Measurements from ENCODE around the gene MMRN2. TPM values are rescaled to one million over a fixed set of nuclear protein-coding genes. Genes with fewer than 3 reads are reported as not detected.
"Not testable (repeated sequence)": the region's sequence is repeated elsewhere in the genome, so short reads cannot be mapped to it uniquely, and the experiment has no call there.

Gene MMRN2
- total RNA-seq, 2 donors from 2014 or later: 49.4 to 55.0 TPM

DNA sequence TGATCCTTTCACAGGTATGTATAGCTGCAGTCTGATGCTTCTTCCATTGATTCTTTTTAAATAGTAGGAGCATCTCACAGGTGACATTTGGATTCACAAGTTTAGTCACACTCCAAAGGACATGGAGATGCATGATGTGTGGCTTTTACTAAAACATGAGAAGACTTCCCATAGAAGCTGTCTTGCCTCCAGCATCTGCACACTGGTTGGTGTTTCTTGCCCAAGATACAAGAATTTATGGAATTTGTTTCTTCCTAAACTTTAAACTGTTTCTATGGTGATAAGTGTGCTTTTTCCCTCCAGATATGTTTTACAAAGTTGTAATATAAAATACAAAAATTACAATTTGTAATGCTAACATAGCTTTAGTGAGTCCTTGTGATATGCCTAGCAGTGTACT lies 35.0 kb upstream of the MMRN2 start:
- no peak for ATAC-seq (ENCODE audit: insufficient number of reproducible peaks, low FRiP score, low read depth)

GRCh38 chr10:86991362-86991761 lies 33.9 kb upstream of the MMRN2 start:
- H3K4me3 ChIP-seq; H3K9me3 ChIP-seq; H3K27me3 ChIP-seq (replicated peaks; ENCODE audit: insufficient read depth); ATAC-seq (ENCODE audit: insufficient number of reproducible peaks, low FRiP score, low read depth); DNase-seq (ENCODE audit: low spot score); H3K27ac ChIP-seq: not testable (repeated sequence)
- Histone ChIP-seq H3K36me3 (peaks cover 11% of the 10 kb centered on the region), H3K4me1 (ENCODE audit: control insufficient read depth in 1 of 2, low read depth in 2 of 2) (peaks cover 0 to 12% of the 10 kb centered on the region in 2 donors)

More for the DNA sequence above, 35.0 kb upstream of the MMRN2 start:
- H3K4me1 ChIP-seq (ENCODE audit: control insufficient read depth in 1 of 2, low read depth in 2 of 2): peaks cover 0 to 12% of the 10 kb centered on the region in 2 donors
- no peak overlapping the region for H3K4me3 ChIP-seq
- H3K9me3 ChIP-seq: no peaks in the 10 kb centered on the region
- TF ChIP-seq, protein P1, sequence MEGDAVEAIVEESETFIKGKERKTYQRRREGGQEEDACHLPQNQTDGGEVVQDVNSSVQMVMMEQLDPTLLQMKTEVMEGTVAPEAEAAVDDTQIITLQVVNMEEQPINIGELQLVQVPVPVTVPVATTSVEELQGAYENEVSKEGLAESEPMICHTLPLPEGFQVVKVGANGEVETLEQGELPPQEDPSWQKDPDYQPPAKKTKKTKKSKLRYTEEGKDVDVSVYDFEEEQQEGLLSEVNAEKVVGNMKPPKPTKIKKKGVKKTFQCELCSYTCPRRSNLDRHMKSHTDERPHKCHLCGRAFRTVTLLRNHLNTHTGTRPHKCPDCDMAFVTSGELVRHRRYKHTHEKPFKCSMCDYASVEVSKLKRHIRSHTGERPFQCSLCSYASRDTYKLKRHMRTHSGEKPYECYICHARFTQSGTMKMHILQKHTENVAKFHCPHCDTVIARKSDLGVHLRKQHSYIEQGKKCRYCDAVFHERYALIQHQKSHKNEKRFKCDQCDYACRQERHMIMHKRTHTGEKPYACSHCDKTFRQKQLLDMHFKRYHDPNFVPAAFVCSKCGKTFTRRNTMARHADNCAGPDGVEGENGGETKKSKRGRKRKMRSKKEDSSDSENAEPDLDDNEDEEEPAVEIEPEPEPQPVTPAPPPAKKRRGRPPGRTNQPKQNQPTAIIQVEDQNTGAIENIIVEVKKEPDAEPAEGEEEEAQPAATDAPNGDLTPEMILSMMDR (IDR thresholded peaks at IDR 0.05): no peak
- H3K27me3 ChIP-seq (replicated peaks; ENCODE audit: insufficient read depth): no peaks in the 10 kb centered on the region
- H3K27ac ChIP-seq: peak overlapping the region in 1 of 2 donors; percentile 18
- peaks cover 11% of the 10 kb centered on the region for H3K36me3 ChIP-seq
- no peak for DNase-seq (ENCODE audit: low spot score)

- H3K9me3 ChIP-seq: no peaks in the 10 kb centered on the region
- no peak overlapping the region for H3K27ac ChIP-seq
- H3K4me1 ChIP-seq (ENCODE audit: control insufficient read depth in 1 of 2, low read depth in 2 of 2): peaks cover 0 to 12% of the 10 kb centered on the region in 2 donors
- DNase-seq (ENCODE audit: low spot score): no peak
- H3K4me3 ChIP-seq: no peak overlapping the region
- ATAC-seq (ENCODE audit: insufficient number of reproducible peaks, low FRiP score, low read depth): no peak
- TF ChIP-seq, protein P1 (IDR thresholded peaks at IDR 0.05): no peak
- no peaks in the 10 kb centered on the region for H3K27me3 ChIP-seq (replicated peaks; ENCODE audit: insufficient read depth)
- H3K36me3 ChIP-seq: peaks cover 9% of the 10 kb centered on the region
Measured at GRCh38 chr10:86988520-86988919, 31.1 kb upstream of the MMRN2 start.

DNA sequence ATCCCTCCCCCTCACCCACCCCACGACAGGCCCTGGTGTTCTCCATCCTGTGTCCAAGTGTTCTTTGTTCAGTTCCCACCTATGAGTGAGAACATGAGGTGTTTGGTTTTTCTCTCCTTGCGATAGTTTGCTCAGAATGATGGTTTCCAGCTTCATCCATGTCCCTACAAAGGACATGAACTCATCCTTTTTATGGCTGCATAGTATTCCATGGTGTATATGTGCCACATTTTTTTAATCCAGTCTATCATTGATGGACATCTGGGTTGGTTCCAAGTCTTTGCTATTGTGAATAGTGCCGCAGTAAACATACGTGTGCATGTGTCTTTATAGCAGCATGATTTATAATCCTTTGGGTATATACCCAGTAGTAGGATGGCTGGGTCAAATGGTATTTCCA lies 27.1 kb upstream of the MMRN2 start:
- H3K27ac ChIP-seq; H3K9me3 ChIP-seq; ATAC-seq (ENCODE audit: insufficient number of reproducible peaks, low FRiP score, low read depth); DNase-seq (ENCODE audit: low spot score); H3K36me3 ChIP-seq; H3K4me3 ChIP-seq; H3K27me3 ChIP-seq (replicated peaks; ENCODE audit: insufficient read depth): not testable (repeated sequence)
- H3K4me1 ChIP-seq (ENCODE audit: control insufficient read depth in 1 of 2, low read depth in 2 of 2): peaks cover 18 to 34% of the 10 kb centered on the region in 2 donors

GRCh38 chr10:86981716-86982115 lies 24.3 kb upstream of the MMRN2 start:
- Histone ChIP-seq H3K27ac (peak overlapping the region; percentile 86 to 96), H3K4me1 (ENCODE audit: control insufficient read depth in 1 of 2, low read depth in 2 of 2) (peaks cover 25 to 42% of the 10 kb centered on the region in 2 donors), H3K36me3 (no peaks in the 10 kb centered on the region), H3K9me3 (no peaks in the 10 kb centered on the region), H3K27me3 (replicated peaks; ENCODE audit: insufficient read depth) (no peaks in the 10 kb centered on the region), H3K4me3 (no peak overlapping the region)
- TF ChIP-seq, protein P1 (IDR thresholded peaks at IDR 0.05): no peak
- ATAC-seq (ENCODE audit: insufficient number of reproducible peaks, low FRiP score, low read depth) (no peak), DNase-seq (ENCODE audit: low spot score) (no peak)

DNA sequence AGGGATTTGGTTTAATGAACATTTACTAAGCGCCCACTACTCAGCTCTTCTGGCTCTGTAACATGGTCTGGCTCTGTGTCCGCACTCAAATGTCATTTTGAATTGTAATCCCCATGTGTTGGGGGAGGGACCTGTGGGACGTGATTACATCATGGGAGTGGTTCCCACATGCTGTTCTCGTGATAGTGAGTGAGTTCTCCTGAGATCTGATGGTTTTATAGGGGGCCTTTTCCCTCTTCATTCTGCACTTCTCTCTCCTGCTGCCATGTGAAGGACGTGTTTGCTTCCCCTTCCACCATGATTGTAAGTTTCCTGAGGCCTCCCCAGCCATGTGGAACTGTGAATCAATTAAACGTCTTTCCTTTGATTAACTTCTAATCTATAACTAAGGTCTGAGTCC lies 23.6 kb upstream of the MMRN2 start:
- Histone ChIP-seq H3K4me1 (ENCODE audit: control insufficient read depth in 1 of 2, low read depth in 2 of 2) (peaks cover 25 to 42% of the 10 kb centered on the region in 2 donors), H3K27ac (peak overlapping the region; percentile 86 to 96)
- H3K9me3 ChIP-seq; H3K4me3 ChIP-seq; H3K27me3 ChIP-seq (replicated peaks; ENCODE audit: insufficient read depth); DNase-seq (ENCODE audit: low spot score); H3K36me3 ChIP-seq; ATAC-seq (ENCODE audit: insufficient number of reproducible peaks, low FRiP score, low read depth): not testable (repeated sequence)

DNA sequence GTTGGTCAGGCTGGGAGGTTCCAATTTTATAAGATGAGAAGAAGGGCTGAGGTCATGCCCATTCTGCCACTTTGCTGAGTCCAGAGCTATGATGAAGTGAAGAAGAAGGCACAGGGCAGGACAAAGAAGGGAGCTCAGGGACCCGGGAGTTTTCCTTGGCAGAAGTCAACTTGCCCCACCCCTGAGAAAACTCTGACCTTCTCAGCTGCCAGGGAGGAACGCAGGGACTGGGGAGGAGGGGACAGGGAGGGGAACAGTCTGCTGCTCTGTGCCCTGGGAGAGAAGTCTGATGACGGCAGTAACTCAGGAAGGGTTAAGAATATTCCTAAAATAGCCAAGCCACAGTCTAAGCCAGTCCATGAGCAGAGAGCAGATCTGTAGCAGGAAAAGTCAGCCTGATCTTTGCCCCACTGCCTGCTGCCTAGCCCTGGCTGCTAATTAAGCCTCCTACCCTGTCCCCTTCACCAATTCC lies 22.6 kb upstream of the MMRN2 start:
- ATAC-seq (ENCODE audit: insufficient number of reproducible peaks, low FRiP score, low read depth) (peak; percentile 63), DNase-seq (ENCODE audit: low spot score) (no peak)
- Histone ChIP-seq H3K36me3 (no peaks in the 10 kb centered on the region), H3K27me3 (replicated peaks; ENCODE audit: insufficient read depth) (no peaks in the 10 kb centered on the region), H3K9me3 (no peaks in the 10 kb centered on the region), H3K27ac (peak overlapping the region; percentile 86 to 96), H3K4me3 (peak overlapping the region; percentile 38), H3K4me1 (ENCODE audit: control insufficient read depth in 1 of 2, low read depth in 2 of 2) (peaks cover 25 to 42% of the 10 kb centered on the region in 2 donors)
- TF ChIP-seq, protein P1 (IDR thresholded peaks at IDR 0.05): no peak
